Osteocyte (in vitro differentiated cells): ENCODE data around the gene PDGFB. TPM values are rescaled to one million over a fixed set of nuclear protein-coding genes. Genes with fewer than 3 reads are reported as not detected.

Source experiments
- DNase-seq: peaks from one replicate; pipeline ENCODE4 v3.0.0; 2021; ENCODE audit warnings: mixed read lengths; ENCODE audit not compliant: unreplicated experiment; ENCODE audit errors: extremely low spot score
- H3K27ac Mint-ChIP-seq: one replicate; pipeline ENCODE4 v1.8.0; 2021; ENCODE audit warnings: mild to moderate bottlenecking, mixed read lengths; ENCODE audit not compliant: unreplicated experiment
- H3K27me3 Mint-ChIP-seq: one replicate; pipeline ENCODE4 v1.8.0; 2021; ENCODE audit warnings: mixed read lengths; ENCODE audit not compliant: unreplicated experiment
- H3K36me3 Mint-ChIP-seq: one replicate; pipeline ENCODE4 v1.8.0; 2021; ENCODE audit warnings: mixed read lengths; ENCODE audit not compliant: unreplicated experiment
- H3K4me1 Mint-ChIP-seq: one replicate; pipeline ENCODE4 v1.8.0; 2021; ENCODE audit warnings: mixed read lengths; ENCODE audit not compliant: unreplicated experiment
- H3K4me3 Mint-ChIP-seq: one replicate; pipeline ENCODE4 v1.8.0; 2021; ENCODE audit warnings: mild to moderate bottlenecking, moderate library complexity, mixed read lengths; ENCODE audit not compliant: unreplicated experiment
- H3K9me3 Mint-ChIP-seq: one replicate; pipeline ENCODE4 v1.8.0; 2021; ENCODE audit warnings: mixed read lengths; ENCODE audit not compliant: unreplicated experiment
- CTCF ChIP-seq: fragments of 200-600 bp; sonication (generic); IDR thresholded peaks from 2 replicates; pipeline ENCODE4 v1.5.0; 2021; ENCODE audit warnings: antibody characterized with exemption, mild to moderate bottlenecking, moderate library complexity
- total RNA-seq: library from RNA; stranded (reverse); gene quantifications from 2 replicates; pipeline ENCODE4 v1.2.1, GENCODE V29; 2021

The PDGFB gene
- total RNA-seq, 1 donor from 2014 or later = 16.8 TPM

DNA sequence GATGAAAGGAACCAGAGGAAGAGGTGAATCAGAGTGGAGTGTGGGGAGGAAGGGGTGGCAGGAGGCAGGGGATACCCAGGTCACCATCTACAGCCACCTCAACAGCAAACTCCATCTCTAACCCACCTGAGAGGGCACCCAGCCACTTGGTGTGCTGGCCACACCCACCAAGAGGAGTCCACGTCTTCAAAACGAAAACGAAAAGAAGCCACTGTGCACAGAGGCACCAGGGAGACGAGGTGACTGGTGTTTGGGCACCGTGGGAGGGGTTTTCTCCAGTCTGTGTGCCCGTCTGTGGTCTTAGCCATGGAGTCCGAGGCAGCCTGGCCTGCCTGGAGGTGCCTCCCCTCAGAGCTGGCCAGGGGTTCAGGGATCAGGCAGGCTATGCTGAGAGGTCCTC is 20.2 kb downstream of the PDGFB start:
- Mint-ChIP-seq H3K36me3 (peaks cover 25% of the 10 kb centered on the region), H3K27ac (no peak overlapping the region), H3K27me3 (no peaks in the 10 kb centered on the region), H3K9me3 (no peaks in the 10 kb centered on the region), H3K4me1 (peaks cover 2% of the 10 kb centered on the region), H3K4me3 (no peak overlapping the region)
- TF ChIP-seq CTCF = no peak
- DNase-seq = no peak

DNA sequence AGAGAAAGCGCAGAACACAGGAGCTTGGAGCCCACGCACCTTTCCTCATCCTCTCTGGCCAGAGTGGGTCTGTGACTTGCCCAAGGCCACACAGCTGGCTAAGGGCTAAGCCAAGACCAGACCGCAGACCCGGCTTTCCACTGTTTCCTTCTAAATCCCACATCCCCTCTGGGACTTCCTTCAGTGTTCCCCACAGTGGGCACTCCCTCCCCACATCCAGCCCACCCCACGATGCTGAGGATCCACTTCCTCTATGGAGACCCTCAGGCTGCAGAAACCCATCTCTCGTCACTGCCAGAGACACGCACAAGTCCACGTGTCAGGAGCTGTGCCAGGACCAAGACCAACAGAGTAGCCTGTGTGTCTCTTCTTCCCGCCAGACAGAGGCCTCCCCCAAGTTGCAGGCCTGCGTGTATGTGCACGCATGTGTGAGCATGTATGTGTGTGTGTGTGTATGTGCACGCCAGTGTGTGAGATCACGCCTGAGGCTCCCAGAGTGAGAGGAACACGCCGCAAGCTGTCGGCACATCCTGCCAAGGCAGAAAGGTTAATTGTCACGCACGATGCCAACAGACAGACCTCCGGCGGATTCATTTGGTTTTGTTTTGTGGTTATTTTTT is 21.6 kb downstream of the PDGFB start:
- Mint-ChIP-seq H3K9me3 (no peaks in the 10 kb centered on the region), H3K27ac (no peak overlapping the region), H3K4me3 (no peak overlapping the region), H3K27me3 (no peaks in the 10 kb centered on the region), H3K36me3 (peaks cover 19% of the 10 kb centered on the region), H3K4me1 (peaks cover 2% of the 10 kb centered on the region)
- DNase-seq = no peak
- TF ChIP-seq CTCF = no peak

- no peak for TF ChIP-seq CTCF
- no peak for DNase-seq
- H3K27ac Mint-ChIP-seq = no peak overlapping the region
- peaks cover 19% of the 10 kb centered on the region for H3K36me3 Mint-ChIP-seq
- peaks cover 2% of the 10 kb centered on the region for H3K9me3 Mint-ChIP-seq
- H3K4me3 Mint-ChIP-seq = no peak overlapping the region
- peaks cover 2% of the 10 kb centered on the region for H3K4me1 Mint-ChIP-seq
- no peaks in the 10 kb centered on the region for H3K27me3 Mint-ChIP-seq
Measured at GRCh38 chr22:39221999-39222686, 22.6 kb downstream of the PDGFB start.

- Mint-ChIP-seq H3K27ac (no peak overlapping the region), H3K4me3 (no peak overlapping the region), H3K4me1 (peaks cover 2% of the 10 kb centered on the region), H3K9me3 (peaks cover 4% of the 10 kb centered on the region), H3K36me3 (peaks cover 19% of the 10 kb centered on the region), H3K27me3 (no peaks in the 10 kb centered on the region)
- DNase-seq = no peak
- no peak for TF ChIP-seq CTCF
Measured at GRCh38 chr22:39220890-39221850, 23.6 kb downstream of the PDGFB start.
